ENCODE data around the gene GRB10.

The GRB10 gene

GRCh38 chr7:50657341-50657873 lies 125.3 kb downstream of the GRB10 start:
- WGBS, 2 donors (ENCODE audit: extremely low coverage in 2 of 2, insufficient read length in 2 of 2, insufficient replicate concordance in 1 of 2) = no CpG with 5 or more reads among the region's 9 CpGs
- H2BK15ac ChIP-seq (ENCODE audit: low read length) = no peak overlapping the region
- H4K91ac ChIP-seq (ENCODE audit: low read depth, low read length, poor library complexity) = no peak overlapping the region
- H3K4ac ChIP-seq (ENCODE audit: low read length) = no peak overlapping the region
- H3K23ac ChIP-seq (ENCODE audit: low read depth, low read length, poor library complexity) = no peak overlapping the region
- DNase-seq (ENCODE audit: low spot score) = no peak
- H2AFZ ChIP-seq (ENCODE audit: low read length) = no peak overlapping the region
- H4K8ac ChIP-seq (ENCODE audit: low read depth, low read length) = no peak overlapping the region
- H3K27me3 ChIP-seq (ENCODE audit: control insufficient read depth in 3 of 3, insufficient read depth in 3 of 3, low read depth in 1 of 3, low read length in 3 of 3) = no peaks in the 10 kb centered on the region
- no peak overlapping the region for H2BK120ac ChIP-seq (ENCODE audit: low read depth, low read length)
- peaks cover 0 to 8% of the 10 kb centered on the region in 2 donors for H3K4me1 ChIP-seq (ENCODE audit: control insufficient read depth in 2 of 2, insufficient read depth in 1 of 2, low read depth in 1 of 2, low read length in 2 of 2)
- no peak overlapping the region for H3K27ac ChIP-seq (replicated peaks; ENCODE audit: low read length)
- no peak overlapping the region for H3K4me3 ChIP-seq (ENCODE audit: low read length in 2 of 2)
- no peak overlapping the region for H2BK5ac ChIP-seq (ENCODE audit: low read length)
- no peaks in the 10 kb centered on the region for H3K9me3 ChIP-seq (replicated peaks in 1 of 2; ENCODE audit: control insufficient read depth in 2 of 2, insufficient read depth in 1 of 2, low read depth in 1 of 2, low read length in 2 of 2)
- H3K79me1 ChIP-seq (ENCODE audit: low read depth, low read length) = peaks cover 2% of the 10 kb centered on the region
- H3K36me3 ChIP-seq (replicated peaks in 1 of 2; ENCODE audit: control insufficient read depth in 2 of 2, insufficient read depth in 2 of 2, low read length in 2 of 2) = peaks cover 8 to 68% of the 10 kb centered on the region in 2 donors
- no peak overlapping the region for H2AK5ac ChIP-seq (ENCODE audit: low read depth, low read length)
- no peak overlapping the region for H3K4me2 ChIP-seq (ENCODE audit: insufficient read depth, low read length, poor library complexity, severe bottlenecking)
- peak overlapping the region; percentile 22 for H3K18ac ChIP-seq (ENCODE audit: low read length)
- no peak overlapping the region for H3K9ac ChIP-seq (ENCODE audit: low read depth, low read length, poor library complexity)
- H3K14ac ChIP-seq (ENCODE audit: low read length) = no peak overlapping the region
- no peak overlapping the region for H2BK12ac ChIP-seq (ENCODE audit: low read length)

- no peaks in the 10 kb centered on the region for H3K27me3 ChIP-seq (ENCODE audit: control insufficient read depth in 3 of 3, insufficient read depth in 3 of 3, low read depth in 1 of 3, low read length in 3 of 3)
- H3K27ac ChIP-seq (replicated peaks; ENCODE audit: low read length) = no peak overlapping the region
- no peak overlapping the region for H4K91ac ChIP-seq (ENCODE audit: low read depth, low read length, poor library complexity)
- no peak overlapping the region for H2AFZ ChIP-seq (ENCODE audit: low read length)
- no peak overlapping the region for H2BK12ac ChIP-seq (ENCODE audit: low read length)
- H3K4me2 ChIP-seq (ENCODE audit: insufficient read depth, low read length, poor library complexity, severe bottlenecking) = no peak overlapping the region
- no peak overlapping the region for H3K9ac ChIP-seq (ENCODE audit: low read depth, low read length, poor library complexity)
- peaks cover 0 to 8% of the 10 kb centered on the region in 2 donors for H3K4me1 ChIP-seq (ENCODE audit: control insufficient read depth in 2 of 2, insufficient read depth in 1 of 2, low read depth in 1 of 2, low read length in 2 of 2)
- DNase-seq (ENCODE audit: low spot score) = no peak
- no peak overlapping the region for H3K18ac ChIP-seq (ENCODE audit: low read length)
- H3K9me3 ChIP-seq (replicated peaks in 1 of 2; ENCODE audit: control insufficient read depth in 2 of 2, insufficient read depth in 1 of 2, low read depth in 1 of 2, low read length in 2 of 2) = no peaks in the 10 kb centered on the region
- H3K79me1 ChIP-seq (ENCODE audit: low read depth, low read length) = peaks cover 2% of the 10 kb centered on the region
- peaks cover 6 to 64% of the 10 kb centered on the region in 2 donors for H3K36me3 ChIP-seq (replicated peaks in 1 of 2; ENCODE audit: control insufficient read depth in 2 of 2, insufficient read depth in 2 of 2, low read length in 2 of 2)
- H3K4me3 ChIP-seq (ENCODE audit: low read length in 2 of 2) = no peak overlapping the region
- no peak overlapping the region for H3K4ac ChIP-seq (ENCODE audit: low read length)
- no peak overlapping the region for H3K14ac ChIP-seq (ENCODE audit: low read length)
- no peak overlapping the region for H2BK120ac ChIP-seq (ENCODE audit: low read depth, low read length)
- no peak overlapping the region for H2AK5ac ChIP-seq (ENCODE audit: low read depth, low read length)
- WGBS, 2 donors (ENCODE audit: extremely low coverage in 2 of 2, insufficient read length in 2 of 2, insufficient replicate concordance in 1 of 2) = no CpG with 5 or more reads among the region's 16 CpGs
- H2BK5ac ChIP-seq (ENCODE audit: low read length) = no peak overlapping the region
- H4K8ac ChIP-seq (ENCODE audit: low read depth, low read length) = no peak overlapping the region
- H2BK15ac ChIP-seq (ENCODE audit: low read length) = no peak overlapping the region
- no peak overlapping the region for H3K23ac ChIP-seq (ENCODE audit: low read depth, low read length, poor library complexity)
Observed at GRCh38 chr7:50656141-50656895, 126.4 kb downstream of the GRB10 start.

GRCh38 chr7:50655490-50655889 lies 127.2 kb downstream of the GRB10 start:
- Histone ChIP-seq H3K36me3 (replicated peaks in 1 of 2; ENCODE audit: control insufficient read depth in 2 of 2, insufficient read depth in 2 of 2, low read length in 2 of 2) (peaks cover 5 to 67% of the 10 kb centered on the region in 2 donors), H2AFZ (ENCODE audit: low read length) (no peak overlapping the region), H3K79me1 (ENCODE audit: low read depth, low read length) (peaks cover 2% of the 10 kb centered on the region)

GRCh38 chr7:50655020-50655419 lies 127.7 kb downstream of the GRB10 start:
- H4K8ac ChIP-seq (ENCODE audit: low read depth, low read length) = no peak overlapping the region
- no peak overlapping the region for H3K4me3 ChIP-seq (ENCODE audit: low read length in 2 of 2)
- no peak overlapping the region for H2BK120ac ChIP-seq (ENCODE audit: low read depth, low read length)
- no peak overlapping the region for H3K4ac ChIP-seq (ENCODE audit: low read length)
- H3K14ac ChIP-seq (ENCODE audit: low read length) = no peak overlapping the region
- H3K9me3 ChIP-seq (replicated peaks in 1 of 2; ENCODE audit: control insufficient read depth in 2 of 2, insufficient read depth in 1 of 2, low read depth in 1 of 2, low read length in 2 of 2) = peaks cover 2 to 3% of the 10 kb centered on the region in 2 donors
- no peak overlapping the region for H2AFZ ChIP-seq (ENCODE audit: low read length)
- peaks cover 0 to 8% of the 10 kb centered on the region in 2 donors for H3K4me1 ChIP-seq (ENCODE audit: control insufficient read depth in 2 of 2, insufficient read depth in 1 of 2, low read depth in 1 of 2, low read length in 2 of 2)
- no peak overlapping the region for H4K91ac ChIP-seq (ENCODE audit: low read depth, low read length, poor library complexity)
- no peak overlapping the region for H2BK12ac ChIP-seq (ENCODE audit: low read length)
- H3K4me2 ChIP-seq (ENCODE audit: insufficient read depth, low read length, poor library complexity, severe bottlenecking) = no peak overlapping the region
- peaks cover under 1 to 68% of the 10 kb centered on the region in 2 donors for H3K36me3 ChIP-seq (replicated peaks in 1 of 2; ENCODE audit: control insufficient read depth in 2 of 2, insufficient read depth in 2 of 2, low read length in 2 of 2)
- WGBS, 2 donors (ENCODE audit: extremely low coverage in 2 of 2, insufficient read length in 2 of 2, insufficient replicate concordance in 1 of 2) = no CpG with 5 or more reads among the region's 4 CpGs
- peaks cover 2% of the 10 kb centered on the region for H3K79me1 ChIP-seq (ENCODE audit: low read depth, low read length)
- DNase-seq (ENCODE audit: low spot score) = no peak
- H2BK15ac ChIP-seq (ENCODE audit: low read length) = no peak overlapping the region
- no peaks in the 10 kb centered on the region for H3K27me3 ChIP-seq (ENCODE audit: control insufficient read depth in 3 of 3, insufficient read depth in 3 of 3, low read depth in 1 of 3, low read length in 3 of 3)
- H2AK5ac ChIP-seq (ENCODE audit: low read depth, low read length) = no peak overlapping the region
- H3K27ac ChIP-seq (replicated peaks; ENCODE audit: low read length) = no peak overlapping the region
- H3K18ac ChIP-seq (ENCODE audit: low read length) = no peak overlapping the region
- no peak overlapping the region for H2BK5ac ChIP-seq (ENCODE audit: low read length)
- no peak overlapping the region for H3K23ac ChIP-seq (ENCODE audit: low read depth, low read length, poor library complexity)
- no peak overlapping the region for H3K9ac ChIP-seq (ENCODE audit: low read depth, low read length, poor library complexity)

More at GRCh38 chr7:50655490-50655889, 127.2 kb downstream of the GRB10 start:
- no peak overlapping the region for H2BK12ac ChIP-seq (ENCODE audit: low read length)
- H2BK5ac ChIP-seq (ENCODE audit: low read length) = no peak overlapping the region
- no peak overlapping the region for H3K27ac ChIP-seq (replicated peaks; ENCODE audit: low read length)
- DNase-seq (ENCODE audit: low spot score) = no peak
- no peaks in the 10 kb centered on the region for H3K27me3 ChIP-seq (ENCODE audit: control insufficient read depth in 3 of 3, insufficient read depth in 3 of 3, low read depth in 1 of 3, low read length in 3 of 3)
- no peak overlapping the region for H4K8ac ChIP-seq (ENCODE audit: low read depth, low read length)
- no peak overlapping the region for H3K18ac ChIP-seq (ENCODE audit: low read length)
- H3K4me2 ChIP-seq (ENCODE audit: insufficient read depth, low read length, poor library complexity, severe bottlenecking) = no peak overlapping the region
- no peak overlapping the region for H2AK5ac ChIP-seq (ENCODE audit: low read depth, low read length)
- H3K9ac ChIP-seq (ENCODE audit: low read depth, low read length, poor library complexity) = no peak overlapping the region
- H3K4me3 ChIP-seq (ENCODE audit: low read length in 2 of 2) = no peak overlapping the region
- H2BK15ac ChIP-seq (ENCODE audit: low read length) = no peak overlapping the region
- no peak overlapping the region for H3K23ac ChIP-seq (ENCODE audit: low read depth, low read length, poor library complexity)
- no peak overlapping the region for H2BK120ac ChIP-seq (ENCODE audit: low read depth, low read length)
- H3K9me3 ChIP-seq (replicated peaks in 1 of 2; ENCODE audit: control insufficient read depth in 2 of 2, insufficient read depth in 1 of 2, low read depth in 1 of 2, low read length in 2 of 2) = peaks cover under 1 to 2% of the 10 kb centered on the region in 2 donors
- peaks cover 0 to 8% of the 10 kb centered on the region in 2 donors for H3K4me1 ChIP-seq (ENCODE audit: control insufficient read depth in 2 of 2, insufficient read depth in 1 of 2, low read depth in 1 of 2, low read length in 2 of 2)
- no CpG with 5 or more reads among the region's 3 CpGs for WGBS, 2 donors (ENCODE audit: extremely low coverage in 2 of 2, insufficient read length in 2 of 2, insufficient replicate concordance in 1 of 2)
- no peak overlapping the region for H3K14ac ChIP-seq (ENCODE audit: low read length)
- no peak overlapping the region for H3K4ac ChIP-seq (ENCODE audit: low read length)
- no peak overlapping the region for H4K91ac ChIP-seq (ENCODE audit: low read depth, low read length, poor library complexity)
